ENCODE measurements around the gene KCNE4.

DNA sequence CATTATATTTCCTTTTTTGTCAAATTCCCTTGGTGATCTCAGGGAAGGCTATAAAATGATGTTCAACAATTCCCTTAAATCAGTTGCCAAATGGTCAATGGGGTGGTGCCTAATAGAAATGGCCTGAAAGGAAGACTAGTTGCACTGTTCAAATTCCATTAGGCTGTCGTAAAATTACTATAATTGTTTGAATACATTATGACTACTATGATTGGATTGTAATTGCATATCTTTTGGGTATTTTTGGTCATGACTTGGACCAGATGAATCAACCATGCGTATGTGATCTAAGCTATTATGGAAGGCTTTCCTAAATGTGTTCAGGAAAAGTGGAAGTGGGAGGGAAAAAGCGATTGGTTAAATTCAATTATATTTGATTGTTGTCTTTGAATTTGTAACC is 41.3 kb upstream of the KCNE4 start:
- TF ChIP-seq, protein P1, sequence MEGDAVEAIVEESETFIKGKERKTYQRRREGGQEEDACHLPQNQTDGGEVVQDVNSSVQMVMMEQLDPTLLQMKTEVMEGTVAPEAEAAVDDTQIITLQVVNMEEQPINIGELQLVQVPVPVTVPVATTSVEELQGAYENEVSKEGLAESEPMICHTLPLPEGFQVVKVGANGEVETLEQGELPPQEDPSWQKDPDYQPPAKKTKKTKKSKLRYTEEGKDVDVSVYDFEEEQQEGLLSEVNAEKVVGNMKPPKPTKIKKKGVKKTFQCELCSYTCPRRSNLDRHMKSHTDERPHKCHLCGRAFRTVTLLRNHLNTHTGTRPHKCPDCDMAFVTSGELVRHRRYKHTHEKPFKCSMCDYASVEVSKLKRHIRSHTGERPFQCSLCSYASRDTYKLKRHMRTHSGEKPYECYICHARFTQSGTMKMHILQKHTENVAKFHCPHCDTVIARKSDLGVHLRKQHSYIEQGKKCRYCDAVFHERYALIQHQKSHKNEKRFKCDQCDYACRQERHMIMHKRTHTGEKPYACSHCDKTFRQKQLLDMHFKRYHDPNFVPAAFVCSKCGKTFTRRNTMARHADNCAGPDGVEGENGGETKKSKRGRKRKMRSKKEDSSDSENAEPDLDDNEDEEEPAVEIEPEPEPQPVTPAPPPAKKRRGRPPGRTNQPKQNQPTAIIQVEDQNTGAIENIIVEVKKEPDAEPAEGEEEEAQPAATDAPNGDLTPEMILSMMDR (IDR thresholded peaks at IDR 0.05; ENCODE audit: insufficient read depth, low read depth, low read length): no peak
- TF ChIP-seq EZH2 (IDR thresholded peaks at IDR 0.05; ENCODE audit: insufficient read depth, low read length): no peak
